GM21367 (cell line): Measurements from ENCODE around the gene HOXB13.

Source experiments
- ATAC-seq: cut with Tn5 transposase; IDR thresholded peaks from one replicate; pipeline ENCODE4 v1.9.1; 2021; ENCODE audit not compliant: unreplicated experiment

Gene HOXB13

DNA sequence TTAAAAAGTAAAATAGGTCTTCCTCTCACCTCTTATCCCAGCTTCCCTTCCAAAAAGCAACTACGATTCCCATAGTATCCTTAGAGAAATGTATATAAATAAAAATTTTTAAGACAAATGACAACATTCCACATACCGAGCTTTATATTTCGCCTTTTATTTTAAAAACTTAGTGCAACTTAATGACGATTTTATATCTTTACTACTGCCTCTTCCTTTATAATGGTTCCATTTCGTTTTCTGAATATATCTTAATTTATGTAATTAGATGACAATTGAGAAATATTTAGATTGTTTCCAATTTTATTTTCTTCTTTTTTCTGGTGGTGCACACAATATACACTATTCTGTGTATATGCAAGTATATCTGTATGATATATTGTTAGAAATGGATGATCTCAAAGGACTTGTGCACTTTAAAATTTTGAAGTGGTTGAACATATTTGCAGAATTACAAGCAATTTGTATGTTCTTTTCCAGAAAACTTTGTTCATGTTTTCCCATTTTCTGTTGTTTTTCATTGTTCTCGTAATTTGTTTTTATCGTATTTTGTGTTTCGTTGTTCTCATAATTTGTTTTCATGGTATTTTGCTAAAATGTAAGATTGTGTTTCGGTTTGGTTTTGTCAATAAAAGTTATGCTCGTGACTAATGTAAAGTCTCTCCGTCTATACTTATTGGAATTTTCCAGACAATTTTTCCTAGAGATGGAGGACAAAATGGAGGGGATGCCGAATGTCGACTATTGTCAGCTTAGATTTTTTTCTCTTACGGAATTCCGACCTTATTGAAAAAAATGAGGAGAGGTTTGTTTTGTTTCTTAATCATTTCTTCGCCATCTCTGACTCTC, 20.4 kb upstream of the HOXB13 start:
- ATAC-seq = no peak

DNA sequence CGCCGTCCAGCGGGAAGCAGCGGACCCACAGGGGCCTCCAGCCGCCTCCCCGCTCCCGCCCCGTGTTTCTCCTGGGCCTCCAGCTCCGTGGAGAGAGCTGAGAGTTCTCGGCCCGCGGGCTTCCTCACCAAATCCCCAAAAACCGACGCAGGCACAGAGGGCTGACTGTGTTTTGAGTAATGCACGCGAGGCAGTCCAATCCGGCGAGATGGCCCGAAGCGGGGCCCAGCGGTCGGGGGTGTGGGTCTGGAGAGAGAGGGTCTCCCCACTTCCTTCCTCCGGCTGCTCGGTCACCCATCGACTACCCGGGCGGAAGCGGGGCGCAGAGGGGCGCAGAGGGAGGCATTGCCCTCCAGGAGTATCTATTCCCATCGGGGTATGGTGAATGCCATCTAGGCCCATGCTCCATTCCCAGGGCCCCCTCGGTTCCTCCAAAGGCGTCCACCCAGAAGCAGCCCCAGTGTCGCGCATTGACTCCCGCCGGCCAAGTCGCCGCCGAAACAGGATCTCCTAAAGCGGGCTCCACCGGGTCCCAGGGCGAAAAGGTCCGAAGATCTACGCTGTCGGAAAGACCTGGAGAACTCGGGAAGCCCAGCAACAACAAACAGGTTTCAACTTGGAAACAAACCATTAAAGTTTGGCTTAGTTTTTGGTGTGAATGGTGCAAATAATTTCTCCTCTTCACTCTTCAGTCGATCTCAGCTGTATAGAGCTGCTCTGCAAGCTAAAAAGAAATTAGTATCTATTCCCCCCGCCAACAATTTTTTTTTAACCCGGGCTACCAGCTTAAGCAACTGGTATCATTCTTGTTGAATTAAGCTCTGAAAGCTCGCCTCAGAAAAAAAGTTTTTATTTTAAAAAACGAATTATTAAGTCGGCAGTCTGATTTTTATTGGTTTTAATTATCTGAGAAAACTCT, 19.2 kb upstream of the HOXB13 start:
- no peak for ATAC-seq

DNA sequence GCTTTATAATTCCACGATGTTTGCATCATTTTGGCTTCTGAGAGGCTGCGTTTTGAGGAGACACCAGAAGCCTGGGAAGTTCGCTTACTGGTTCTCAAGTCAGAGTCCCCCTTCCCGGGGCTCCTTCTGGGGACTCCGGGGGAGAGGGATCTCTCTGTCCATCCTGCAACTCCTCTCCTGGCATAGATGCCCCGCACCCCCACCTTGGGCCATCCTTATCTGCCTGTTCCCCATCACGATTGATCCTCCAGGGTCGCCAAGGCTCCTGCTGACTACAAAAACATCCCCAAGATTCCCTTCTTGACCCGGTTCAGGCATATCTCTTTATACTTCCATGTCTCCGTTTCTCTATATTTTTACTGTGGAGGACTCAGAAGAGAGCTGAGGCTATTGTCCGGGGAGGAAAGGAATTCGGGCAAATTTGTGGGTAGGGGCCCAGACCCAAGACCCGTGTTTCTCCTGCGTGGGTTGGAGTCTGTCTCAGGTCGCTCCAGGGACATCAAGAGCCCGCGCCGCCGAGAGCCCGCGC, 18.4 kb upstream of the HOXB13 start:
- no peak for ATAC-seq

DNA sequence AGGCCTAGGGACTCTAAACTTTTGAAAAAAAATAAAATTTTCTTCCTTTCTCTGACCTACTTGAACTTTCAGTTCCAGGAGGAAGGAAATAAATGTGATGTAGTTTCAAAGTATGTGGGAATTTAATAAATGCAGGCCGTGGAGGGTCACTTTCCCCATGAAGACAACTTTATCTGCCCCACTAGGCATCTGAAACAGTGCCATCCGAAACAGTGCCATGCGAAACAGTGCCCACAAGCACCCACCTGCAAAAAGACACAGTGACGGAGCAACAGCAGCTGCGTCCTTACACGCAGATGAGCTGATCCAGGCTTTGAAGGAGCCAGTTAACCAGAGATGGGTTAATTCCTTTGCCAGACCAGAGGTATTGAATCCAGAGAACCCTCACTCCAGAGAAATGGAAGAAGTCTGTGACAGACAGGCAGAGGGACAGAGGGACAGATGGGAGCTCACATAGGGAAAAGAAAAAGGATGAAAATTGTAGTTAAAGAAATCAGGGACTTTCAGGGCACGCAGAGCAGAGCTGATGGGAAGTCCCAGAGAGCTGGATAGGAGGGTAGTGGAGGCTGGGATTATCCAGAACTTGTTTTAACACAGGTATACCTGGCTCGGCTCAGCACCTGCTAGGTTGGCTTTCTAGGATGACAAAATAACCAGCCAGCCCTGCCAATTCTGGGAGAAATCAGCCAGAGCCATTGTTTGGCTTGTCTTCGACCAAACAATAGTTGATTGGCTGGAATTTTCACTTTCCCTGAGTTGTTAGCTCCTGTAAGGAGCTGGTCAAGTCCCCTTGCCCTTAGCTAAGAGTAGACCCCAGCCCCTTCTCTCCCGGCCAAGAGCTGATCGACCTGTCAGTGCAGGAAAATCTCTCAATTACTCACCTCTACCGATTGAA, 17.1 kb upstream of the HOXB13 start:
- ATAC-seq = no peak

DNA sequence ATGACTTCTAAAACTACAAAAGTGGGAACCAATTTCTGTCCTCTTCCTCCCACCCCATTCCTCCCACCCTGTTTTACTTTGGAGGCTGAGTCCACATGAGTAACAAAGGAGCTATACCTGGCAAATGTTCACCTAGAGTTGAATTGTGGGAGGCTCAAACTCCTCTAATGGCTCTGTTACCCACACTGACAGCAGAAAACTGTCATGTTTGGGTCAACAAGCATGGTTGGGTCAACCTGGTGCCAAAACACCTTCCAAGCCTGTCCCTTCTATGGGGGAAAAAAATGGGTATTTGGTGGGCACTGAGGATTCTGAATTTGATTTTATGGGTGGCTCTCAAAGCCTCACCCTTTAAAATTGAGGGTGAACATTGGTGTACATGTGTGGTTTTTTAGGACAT, 12.0 kb upstream of the HOXB13 start:
- ATAC-seq = no peak

DNA sequence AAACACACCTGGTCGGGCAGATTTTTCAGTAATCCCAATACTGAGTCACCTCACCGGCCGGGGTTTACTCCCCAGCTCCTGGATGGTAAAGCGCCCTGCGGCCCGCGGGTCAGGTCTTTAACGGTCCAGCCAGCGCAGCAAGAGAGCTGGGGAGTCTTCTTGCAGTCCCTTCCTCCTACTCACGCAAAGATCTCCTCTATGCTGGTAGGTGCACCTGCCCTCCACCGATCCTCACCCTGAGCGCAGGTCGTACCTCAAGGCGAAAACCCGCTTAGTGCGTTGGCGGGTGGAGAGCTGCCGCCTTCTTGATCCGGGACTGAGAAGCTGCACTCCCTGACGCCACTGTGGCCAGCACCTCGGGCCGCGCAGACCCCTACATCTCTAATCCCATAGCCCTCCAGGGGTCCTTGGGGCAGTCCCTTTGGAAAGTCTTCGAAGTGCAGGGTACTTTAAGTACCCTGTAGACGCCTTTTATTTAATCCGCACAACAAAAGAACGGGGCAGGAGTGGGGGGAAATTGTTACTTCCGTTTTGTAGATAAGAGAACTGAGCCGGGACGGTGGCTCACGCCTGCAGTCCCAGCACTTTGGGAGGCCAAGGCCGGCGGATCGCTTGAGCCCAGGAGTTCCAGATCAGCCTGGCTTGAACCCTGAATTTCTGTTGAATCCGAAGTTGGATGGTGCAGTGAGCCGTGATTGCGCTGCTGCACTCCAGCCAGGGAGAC, 10.4 kb upstream of the HOXB13 start:
- ATAC-seq = no peak

DNA sequence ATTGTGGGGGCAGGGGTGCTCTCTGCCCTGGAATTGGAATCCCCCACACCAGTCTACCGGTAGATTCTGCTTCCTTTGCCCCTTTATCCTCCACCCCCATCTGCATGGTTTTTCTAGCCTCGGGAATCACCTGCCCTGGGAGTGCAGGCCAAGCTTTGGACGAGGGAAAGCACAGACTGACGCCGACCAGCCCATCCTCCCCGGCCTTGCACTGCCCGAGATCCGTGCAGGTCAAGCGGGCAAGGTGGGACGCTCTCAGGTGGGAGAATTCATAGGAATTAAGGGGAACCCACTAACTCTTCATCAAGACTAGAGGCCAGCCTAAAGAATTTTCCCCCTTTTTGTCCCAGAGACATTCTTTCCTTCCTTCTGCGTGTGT, 9.9 kb upstream of the HOXB13 start:
- ATAC-seq = no peak

DNA sequence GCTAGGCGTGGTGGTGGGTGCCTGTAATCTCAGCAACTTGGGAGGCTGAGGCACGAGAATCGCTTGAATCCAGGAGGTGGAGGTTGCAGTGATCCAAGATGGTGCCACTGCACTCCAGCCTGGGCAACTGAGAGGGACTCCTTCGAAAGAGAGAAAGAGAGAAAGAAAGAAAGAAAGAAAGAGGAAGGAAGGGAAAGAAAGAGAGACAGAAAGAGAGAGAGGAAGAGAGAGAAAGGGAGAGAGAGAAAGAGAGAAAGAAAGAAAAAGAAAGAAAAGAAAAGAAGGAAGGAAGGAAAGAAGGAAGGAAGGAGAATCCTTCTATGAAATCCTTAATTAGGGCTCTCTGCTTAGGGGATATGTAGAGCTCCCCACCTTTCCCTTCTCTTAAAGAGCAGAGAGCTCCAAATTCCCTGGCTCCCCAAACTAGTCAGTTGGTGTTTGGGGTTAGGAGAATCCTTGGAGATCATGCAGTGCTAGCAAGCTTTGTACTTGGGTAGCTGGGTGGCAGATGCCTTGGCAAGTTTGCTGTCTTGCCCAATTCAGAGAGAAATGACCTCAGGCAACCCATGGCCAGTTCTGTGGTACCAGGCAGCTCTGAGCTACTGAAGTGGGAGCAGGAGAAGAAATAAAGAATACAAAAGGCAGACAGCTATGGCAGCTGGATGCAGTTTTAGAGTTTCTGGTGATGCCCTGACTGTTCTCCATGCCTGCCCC, 8.9 kb upstream of the HOXB13 start:
- ATAC-seq = no peak

DNA sequence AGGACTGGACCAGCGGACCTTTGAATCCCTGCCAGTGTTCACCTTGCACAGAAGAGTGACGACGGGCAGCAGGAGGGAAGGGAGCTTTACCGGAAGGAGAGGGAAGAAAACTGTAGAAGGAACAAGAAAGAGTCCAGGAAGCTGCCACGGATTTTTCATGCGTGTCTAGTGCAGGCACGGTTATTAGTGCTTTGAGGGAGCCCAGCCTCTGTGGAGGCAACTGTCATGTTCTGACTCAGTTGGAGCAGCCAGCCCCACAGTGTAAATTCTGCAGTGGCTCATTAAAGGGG, 6.5 kb upstream of the HOXB13 start:
- no peak for ATAC-seq

DNA sequence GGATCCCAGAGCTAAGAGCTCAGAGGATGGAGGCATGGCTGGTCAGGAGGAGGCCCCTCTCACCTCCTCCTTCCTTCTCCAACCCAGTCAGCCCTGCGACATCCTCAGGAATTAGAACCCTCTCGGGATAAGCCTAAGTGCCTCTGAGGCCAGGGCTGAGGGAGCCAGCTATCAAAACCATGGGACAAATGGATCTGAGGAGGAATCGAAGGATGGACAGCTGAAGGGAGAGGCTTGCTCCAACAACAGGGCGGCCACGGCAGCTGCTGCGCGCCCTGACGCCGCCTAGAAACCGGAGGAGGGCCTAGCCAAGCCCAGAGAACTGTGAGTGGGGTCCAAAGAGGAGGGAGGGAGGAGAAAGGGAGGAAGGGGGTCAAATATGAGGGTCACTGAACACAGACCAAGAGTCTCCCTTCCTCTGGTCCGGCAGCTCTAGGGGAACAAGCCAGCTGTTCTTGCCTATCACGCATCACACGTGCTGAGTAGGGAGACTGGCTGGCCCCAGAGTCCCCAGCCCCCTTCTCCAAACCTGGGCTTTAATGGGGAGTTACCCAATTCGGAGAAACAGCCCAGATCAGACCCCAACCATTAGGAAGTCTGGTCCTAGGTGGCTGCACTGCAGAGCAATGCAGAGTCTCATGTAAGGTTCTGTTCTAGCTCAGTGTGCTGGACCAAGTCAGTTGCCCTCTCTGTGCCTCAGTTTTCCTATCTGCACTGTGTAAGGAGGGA, 5.9 kb upstream of the HOXB13 start:
- no peak for ATAC-seq

DNA sequence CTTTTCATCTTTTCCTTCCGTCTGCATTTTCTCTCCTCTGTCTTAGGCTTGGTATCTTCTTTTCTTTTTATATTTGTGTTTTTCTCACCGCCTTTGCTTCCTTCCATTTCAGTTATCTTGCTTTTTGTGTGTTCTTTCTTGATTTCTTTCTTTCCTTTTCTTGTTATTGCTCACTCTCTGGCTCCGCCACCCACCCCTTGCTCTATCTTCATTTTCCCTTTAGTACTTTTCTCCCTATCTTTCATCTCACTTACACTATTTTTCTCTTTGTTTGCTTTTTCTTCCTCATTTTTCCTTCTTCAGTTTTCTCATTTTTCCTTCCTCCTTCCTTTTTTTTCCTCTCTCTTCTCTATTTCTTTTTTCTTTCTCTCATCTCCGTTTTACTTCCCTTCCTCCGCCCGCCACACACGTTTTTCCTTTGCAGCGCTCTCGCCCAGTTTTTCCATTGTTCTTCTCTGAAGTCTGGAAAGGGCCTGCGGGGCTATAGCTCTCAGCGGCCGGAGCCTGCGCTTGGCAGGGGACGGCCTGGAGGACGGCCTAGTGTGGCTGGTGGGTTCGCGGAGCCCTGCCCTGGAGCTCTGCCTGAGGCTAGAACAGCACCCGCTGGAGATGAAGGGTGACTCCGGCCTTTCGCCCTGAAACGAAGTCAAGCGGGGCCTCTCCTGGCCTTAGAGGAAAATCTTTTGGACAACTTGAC, 5.2 kb upstream of the HOXB13 start:
- no peak for ATAC-seq

DNA sequence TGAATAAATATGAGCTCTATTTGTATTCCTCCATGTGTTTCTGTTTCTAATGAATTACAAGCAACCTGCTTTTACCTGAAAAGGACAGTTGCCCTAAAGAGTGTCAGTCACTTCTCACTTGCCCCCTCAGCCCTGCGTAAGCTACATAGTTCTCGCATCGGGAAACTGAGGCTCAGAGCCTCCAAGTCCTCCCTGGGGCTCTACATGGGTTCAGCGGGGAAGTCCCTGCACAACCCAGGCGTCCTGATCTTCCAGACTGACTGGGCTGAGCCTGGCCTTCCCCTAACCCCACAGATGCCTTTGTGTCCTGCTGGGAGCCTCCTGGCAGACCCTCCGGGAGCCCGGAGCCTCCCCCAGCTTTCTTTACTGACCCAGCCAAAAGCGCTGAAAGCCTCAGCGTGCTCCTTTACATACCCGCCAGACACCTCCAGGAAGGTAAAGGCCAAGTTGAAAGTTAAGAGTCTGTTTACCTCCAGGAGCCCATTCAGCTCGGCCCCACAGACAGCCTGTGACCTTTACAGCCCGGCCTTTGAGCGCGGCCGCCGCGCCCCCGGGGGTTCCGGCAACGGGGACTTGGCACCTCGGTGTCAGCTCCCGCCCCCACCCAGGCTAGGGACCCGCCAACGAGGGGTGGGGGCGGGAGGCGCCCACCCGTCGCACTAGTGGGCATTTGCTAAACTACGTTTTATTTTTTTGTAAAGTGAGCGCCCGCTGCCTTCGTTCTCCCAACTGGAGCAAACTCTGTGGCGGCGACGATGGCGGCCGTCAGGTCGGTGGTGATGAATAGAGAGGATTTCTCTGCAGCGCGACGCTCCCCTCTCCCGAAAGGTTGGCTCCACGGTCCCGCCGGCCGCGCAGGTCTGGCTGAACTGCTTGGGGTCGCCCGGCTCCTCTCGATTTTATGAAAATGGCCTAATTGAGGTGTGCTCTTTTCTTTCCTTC, 4.4 kb upstream of the HOXB13 start:
- ATAC-seq = no peak

DNA sequence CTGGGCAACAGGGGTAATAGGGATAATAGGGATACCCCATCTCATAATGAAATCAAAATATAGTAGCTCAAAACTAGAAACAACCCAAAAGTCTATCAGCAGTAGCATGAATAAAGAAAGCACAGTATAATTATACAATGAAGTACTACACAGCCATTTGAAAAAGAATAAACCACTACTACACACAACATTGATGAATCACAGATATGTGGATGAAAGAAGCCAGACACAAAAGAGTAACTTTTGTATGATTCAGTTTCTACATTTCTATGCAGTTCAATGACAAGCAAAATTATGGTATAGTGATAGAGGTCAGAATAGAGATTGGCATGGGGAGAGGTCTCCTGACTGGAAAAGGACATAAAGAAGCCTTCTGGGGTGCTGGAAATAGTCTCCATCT, 2.8 kb upstream of the HOXB13 start:
- ATAC-seq = no peak

DNA sequence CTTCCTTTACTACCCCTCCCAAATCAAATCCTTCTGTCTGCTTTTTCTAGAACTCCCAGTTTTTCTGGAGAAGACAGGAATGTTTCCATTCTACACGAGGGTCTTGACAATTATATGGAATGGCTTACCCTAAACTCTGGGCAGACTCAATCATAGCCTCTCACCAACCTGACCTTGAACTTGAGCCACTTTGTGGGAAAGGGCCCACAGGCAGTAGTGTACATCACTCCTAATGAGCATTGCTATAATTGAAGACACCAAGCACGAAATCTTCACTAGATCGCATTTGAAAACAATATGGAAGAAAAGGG, 1.6 kb upstream of the HOXB13 start:
- ATAC-seq = no peak

DNA sequence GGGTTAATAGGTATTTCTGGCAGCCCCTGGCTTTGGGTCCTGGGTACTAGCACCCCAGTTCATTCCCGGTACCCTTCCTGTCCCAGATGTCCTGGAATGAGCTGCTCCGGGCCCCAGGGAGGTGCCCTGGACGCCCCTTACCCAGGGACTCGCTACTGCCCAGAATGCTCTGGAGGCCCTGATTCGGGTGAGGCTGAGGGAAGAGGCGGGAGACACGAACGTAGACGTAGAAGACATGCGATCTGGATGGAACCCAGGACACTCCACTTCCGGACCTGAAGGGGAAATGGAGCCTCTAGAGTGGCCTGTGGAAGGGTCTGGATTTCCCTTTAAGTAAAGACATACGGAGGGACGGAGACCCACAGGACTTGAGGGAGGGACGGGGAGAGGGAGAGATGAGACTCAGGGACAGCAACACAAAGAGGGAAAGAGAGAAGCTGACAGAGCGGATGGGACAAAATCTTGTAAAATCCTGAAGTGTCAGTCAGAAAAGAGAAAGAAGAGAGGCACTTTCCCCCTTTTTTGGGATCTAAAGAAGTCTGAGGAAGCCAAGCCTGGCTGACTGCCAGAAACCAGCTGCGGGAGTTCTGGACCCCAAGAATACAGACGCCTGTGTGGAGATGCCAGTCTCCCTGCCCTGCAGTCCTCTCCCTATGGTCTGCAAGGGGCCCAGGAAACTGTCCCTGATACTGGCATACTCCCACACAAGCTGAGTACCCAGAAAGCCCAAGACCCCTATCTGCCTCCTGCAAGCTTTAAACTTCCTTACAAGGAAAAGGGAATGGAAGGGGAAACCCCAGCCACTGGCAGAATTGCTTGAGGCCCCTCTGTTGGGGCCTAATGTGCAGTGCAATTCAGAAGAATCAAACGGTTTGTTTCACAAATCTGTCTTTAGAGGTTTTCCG, 1.0 kb upstream of the HOXB13 start:
- no peak for ATAC-seq

DNA sequence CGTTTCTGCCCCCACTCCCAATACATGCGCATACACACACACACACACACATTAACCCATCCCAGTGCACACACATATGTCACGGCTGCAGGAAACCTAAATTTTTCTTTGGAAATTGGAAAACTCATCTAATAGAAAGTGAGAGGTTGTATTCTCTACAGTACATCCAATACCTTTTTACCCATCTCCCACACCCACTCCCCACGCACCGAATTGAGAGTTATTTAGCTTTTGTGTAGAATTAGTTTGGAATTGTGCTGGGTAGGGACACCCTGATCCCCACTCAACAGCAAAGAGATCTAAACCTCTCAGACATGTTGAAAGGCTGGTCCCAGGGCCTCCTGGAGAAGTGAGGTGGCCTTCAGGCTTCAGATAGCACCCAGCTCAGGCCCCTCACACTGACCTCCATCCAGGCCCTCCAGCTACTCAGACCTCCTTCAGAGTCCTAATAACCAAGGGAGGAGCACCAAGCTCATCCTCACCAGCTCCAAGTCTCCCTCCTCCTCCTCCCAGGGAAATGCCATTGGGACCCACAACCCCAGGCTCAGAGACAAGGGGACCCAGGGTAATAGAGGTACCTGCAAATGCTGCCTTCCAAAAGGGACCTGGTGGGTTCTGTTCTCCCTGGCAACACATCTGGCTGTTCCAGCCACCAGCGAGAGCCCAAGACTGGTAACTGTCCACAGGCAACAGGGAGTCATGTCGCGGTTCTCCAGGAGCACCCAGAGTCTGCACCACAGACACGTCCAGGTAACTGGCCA, 955 bp downstream of the HOXB13 start:
- no peak for ATAC-seq
